Gastroesophageal sphincter (tissue), 3 donors: ENCODE data around the gene IL22RA2.

Experiments
- EP300 ChIP-seq: sonication (generic); formaldehyde crosslinking; IDR thresholded peaks from one replicate; pipeline ENCODE4 v1.6.1; 2017; ENCODE audit warnings: antibody characterized with exemption, mild to moderate bottlenecking
- POLR2A ChIP-seq, 2 donors: fragments of 450-650 bp; IDR thresholded peaks; one replicate each; pipeline ENCODE4 v1.6.1; 2017; ENCODE audit warnings: antibody characterized with exemption in 2 of 2, mild to moderate bottlenecking in 2 of 2, moderate library complexity in 1 of 2
- POLR2AphosphoS5 ChIP-seq: sonication (generic); formaldehyde crosslinking; IDR thresholded peaks from one replicate; pipeline ENCODE4 v1.6.1; 2017; ENCODE audit warnings: antibody characterized with exemption
- TF ChIP-seq, protein P1 (sequence below), 4 experiments: fragments of 200-600 bp in 2 of 4; fragments of 450-650 bp in 2 of 4; sonication (generic) in 1 of 4; IDR thresholded peaks; one replicate each; pipeline ENCODE4 v1.5.1; 2017 to 2019; ENCODE audit warnings: antibody characterized with exemption in 4 of 4, mild to moderate bottlenecking in 2 of 4, moderate library complexity in 2 of 4

DNA sequence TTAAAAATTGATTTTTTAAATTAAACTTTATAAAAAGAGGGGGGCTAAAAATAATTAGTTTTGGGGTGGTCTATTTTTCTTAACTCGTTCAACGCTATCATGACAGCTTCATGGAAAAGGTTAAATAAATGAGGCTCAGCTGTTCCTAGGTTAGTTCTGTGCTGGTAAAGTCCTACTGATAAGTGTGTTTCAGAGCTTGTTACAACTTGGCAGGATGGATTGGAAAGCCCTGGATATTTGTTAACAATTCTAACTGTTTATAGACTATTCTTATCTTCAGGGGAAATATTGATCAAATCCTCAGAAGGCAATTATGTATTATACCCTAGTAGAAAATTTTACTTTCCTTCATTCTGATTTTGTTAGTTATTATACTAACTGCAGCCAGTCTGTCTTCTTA is 50.4 kb downstream of the IL22RA2 start:
- TF ChIP-seq, protein P1, sequence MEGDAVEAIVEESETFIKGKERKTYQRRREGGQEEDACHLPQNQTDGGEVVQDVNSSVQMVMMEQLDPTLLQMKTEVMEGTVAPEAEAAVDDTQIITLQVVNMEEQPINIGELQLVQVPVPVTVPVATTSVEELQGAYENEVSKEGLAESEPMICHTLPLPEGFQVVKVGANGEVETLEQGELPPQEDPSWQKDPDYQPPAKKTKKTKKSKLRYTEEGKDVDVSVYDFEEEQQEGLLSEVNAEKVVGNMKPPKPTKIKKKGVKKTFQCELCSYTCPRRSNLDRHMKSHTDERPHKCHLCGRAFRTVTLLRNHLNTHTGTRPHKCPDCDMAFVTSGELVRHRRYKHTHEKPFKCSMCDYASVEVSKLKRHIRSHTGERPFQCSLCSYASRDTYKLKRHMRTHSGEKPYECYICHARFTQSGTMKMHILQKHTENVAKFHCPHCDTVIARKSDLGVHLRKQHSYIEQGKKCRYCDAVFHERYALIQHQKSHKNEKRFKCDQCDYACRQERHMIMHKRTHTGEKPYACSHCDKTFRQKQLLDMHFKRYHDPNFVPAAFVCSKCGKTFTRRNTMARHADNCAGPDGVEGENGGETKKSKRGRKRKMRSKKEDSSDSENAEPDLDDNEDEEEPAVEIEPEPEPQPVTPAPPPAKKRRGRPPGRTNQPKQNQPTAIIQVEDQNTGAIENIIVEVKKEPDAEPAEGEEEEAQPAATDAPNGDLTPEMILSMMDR (IDR thresholded peaks at IDR 0.05), result no peak
- TF ChIP-seq EP300 (no peak), POLR2AphosphoS5 (no peak), POLR2A (IDR thresholded peaks at IDR 0.05) (no peak)
